HUDEP-2 (cell line): ENCODE results near the gene MOB3B.
A peak's percentile ranks its signal among the peaks of the same experiment; 100 is the strongest.

Source experiments
- DNase-seq, 76 experiments: peaks; one replicate each; lab custom pipeline; 2025; ENCODE audit not compliant: unreplicated experiment in 76 of 76; lab: John Stamatoyannopoulos, UW

MOB3B gene

GRCh38 chr9:27542508-27542907 lies 12.9 kb upstream of the MOB3B start:
- no peak for DNase-seq

DNA sequence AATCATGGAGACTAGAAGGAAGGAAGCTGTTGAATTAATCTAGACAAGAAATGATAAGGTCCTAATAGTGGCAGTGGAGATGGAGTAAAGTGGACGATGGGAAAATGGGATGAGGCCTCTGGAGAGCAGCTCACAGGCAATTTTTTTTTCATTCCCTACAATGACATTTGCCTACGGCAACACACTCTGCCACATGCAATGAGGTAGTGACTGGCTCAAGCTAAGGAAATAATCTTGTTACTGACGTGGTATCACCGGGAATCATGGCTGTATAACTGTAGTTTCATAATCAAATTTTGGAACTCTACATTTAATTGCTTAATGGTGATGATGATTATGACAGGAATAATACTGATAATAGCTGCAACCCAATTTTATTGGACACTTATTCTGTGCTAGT lies 12.1 kb upstream of the MOB3B start:
- no peak for DNase-seq

DNA sequence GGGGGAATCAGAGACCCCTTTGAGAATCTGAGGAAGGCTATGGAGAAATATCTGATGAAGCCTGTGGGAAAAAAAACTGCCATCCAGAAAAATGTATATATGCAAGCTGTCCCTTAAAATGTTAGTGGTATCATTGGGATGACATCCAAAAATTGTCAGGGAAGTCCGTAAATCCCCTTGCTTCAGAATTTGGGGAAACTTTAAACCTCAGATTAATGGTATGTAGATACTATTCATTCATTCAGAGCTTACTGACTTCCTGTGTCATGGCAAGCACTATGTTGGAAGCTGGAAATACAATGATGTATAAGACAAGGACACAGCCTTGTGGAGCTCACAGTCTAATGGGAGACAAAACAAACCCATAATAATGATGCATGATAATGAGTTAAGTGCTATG lies 10.9 kb upstream of the MOB3B start:
- no peak for DNase-seq

GRCh38 chr9:27539479-27540441 lies 10.1 kb upstream of the MOB3B start:
- DNase-seq = no peak

DNA sequence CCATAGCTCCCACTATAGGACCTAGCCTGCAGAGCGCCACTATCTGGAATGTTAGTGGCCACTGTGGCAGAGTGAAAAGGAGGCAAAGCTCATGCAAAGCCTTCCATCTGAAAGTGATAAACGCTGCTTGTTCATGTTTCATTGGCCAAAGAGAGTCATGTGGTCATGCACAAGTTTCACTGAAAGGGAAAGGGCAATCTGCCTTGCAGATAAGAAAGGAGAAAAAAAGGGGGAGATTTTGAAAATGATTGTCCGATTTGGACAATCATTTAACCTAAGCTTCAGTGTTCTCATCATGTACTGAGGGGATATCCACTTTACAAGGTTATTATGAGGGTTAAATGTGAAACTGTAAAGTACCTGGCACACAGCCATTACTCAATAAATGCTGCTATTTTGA lies 9.0 kb upstream of the MOB3B start:
- no peak for DNase-seq

GRCh38 chr9:27537756-27538155 lies 8.1 kb upstream of the MOB3B start:
- no peak for DNase-seq

DNA sequence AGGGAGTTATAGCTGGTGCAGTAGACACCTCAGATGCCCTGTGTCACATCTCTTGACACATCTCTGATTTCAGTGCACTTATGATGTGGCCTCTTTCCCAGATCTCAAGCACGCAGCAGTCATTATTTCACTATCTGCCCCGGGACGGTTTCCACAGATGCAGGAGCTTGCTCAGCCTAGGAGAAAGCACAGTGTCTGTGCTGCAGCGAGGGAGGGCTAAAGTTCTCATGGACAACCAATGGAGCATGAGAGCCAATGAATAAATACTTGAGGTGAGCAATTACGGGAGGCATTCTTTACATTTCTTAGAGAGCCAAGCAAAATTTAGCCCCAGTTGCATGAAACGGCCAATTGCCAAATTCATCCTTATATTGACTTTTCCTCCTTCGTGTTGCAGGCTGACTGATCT lies 7.4 kb upstream of the MOB3B start:
- no peak for DNase-seq

GRCh38 chr9:27536168-27536567 lies 6.6 kb upstream of the MOB3B start:
- no peak for DNase-seq

DNA sequence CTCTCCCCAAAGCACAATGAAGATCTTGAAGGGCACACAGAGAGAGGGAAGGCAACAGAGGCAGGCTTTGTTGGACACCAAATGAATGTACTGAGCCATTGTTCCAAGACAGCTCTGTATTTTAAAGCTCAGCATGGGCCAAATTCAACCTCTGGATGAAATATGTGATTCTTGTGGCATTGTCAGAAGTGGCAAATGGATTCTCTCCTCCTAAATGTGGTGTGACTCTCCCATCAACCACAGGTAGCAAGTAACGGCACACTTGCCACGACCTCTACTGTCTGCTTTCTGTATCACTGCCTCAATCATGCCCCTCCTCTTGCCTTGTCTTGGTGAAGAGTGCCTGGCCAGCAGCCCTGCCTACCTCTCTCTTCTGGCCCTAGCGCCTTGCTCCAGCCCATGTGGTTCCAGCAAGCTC lies 6.1 kb upstream of the MOB3B start:
- peak in 32 of 76 experiments; percentile 1 to 76 (median 32) for DNase-seq

- no peak for DNase-seq
These were observed 5.1 kb upstream of the MOB3B start for GRCh38 chr9:27534658-27535209.

DNA sequence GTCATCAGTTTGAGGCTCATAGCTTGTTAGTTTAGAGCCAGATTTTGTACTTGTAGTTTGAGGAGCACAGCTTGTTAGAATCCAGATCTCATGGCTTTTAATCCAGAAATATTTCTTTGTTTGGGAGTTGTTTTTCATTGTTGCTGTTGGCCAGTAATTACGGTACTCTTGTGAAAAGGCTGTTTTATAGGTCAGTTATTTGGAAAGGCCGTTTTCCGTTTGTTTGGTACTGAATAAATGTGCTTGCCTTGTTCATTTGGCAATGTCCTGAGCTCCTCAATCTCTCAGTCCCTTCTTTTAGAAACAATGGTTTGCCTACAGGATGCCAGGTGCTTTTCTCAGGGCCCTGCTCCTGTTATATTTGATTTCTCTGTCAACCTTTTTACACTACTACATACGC lies 4.5 kb upstream of the MOB3B start:
- no peak for DNase-seq

GRCh38 chr9:27533311-27533710 lies 3.7 kb upstream of the MOB3B start:
- no peak for DNase-seq

GRCh38 chr9:27532046-27532445 lies 2.4 kb upstream of the MOB3B start:
- DNase-seq = no peak

DNA sequence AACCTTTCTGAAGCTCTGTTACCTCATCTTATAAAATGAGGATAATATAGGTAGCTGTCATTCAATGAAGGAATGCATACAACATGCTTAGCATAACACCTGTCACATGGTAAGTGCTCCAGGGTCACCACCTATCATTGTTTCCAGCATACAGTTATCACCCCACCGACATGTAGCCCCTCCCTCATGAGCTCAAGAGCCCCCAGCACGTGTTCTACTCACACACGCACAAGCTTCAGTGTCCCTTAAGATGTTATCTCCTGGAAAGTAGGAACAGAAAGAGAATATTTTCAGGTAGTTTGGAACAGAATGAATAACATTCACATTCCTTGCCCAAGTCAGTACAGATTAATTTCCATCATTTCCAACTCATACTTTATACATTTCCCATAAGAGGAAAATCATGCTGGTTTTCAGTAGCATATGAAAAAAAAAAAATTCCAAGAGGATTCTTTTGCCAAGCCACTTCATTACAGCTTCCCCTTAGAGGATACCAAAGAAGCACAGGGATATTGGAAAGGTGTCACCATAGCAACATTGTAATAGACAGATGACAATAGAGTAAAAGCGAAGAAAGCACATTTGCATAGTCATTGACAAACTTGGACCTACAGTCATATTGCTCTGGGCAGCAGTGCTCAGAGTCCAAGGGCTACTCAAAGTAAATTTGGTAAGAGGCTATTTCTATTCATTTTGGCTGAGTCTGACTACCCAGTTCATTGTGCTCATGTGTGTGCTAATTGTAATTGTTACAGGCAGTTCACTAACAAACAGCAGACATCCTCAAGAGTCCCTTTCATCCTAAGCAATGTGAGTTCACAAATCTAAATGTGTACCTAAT lies 1.5 kb upstream of the MOB3B start:
- peak in 1 of 76 experiments; percentile 13 for DNase-seq

DNA sequence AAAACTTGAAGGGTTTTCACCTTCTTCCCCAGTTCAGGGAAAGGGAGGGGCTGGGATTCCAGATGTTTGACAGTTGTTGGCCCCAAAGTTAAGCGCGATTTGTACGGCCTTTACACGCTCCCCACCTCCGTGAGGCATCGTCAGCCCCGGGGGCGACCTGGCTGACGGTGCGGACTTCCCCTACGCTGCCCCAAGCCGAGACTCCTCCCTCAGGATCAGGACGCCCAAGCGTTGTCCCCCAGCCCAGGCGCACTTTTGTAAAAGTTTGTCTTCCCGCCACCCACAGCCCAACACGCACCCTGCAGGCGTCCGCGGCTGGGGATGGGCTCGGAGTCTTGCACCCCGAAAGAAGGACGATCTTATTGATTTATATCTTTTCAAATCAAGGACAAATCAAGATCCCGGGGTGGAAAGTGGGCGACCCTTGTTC lies 713 bp downstream of the MOB3B start:
- peak in 60 of 76 experiments; percentile 4 to 57 (median 36) for DNase-seq

DNA sequence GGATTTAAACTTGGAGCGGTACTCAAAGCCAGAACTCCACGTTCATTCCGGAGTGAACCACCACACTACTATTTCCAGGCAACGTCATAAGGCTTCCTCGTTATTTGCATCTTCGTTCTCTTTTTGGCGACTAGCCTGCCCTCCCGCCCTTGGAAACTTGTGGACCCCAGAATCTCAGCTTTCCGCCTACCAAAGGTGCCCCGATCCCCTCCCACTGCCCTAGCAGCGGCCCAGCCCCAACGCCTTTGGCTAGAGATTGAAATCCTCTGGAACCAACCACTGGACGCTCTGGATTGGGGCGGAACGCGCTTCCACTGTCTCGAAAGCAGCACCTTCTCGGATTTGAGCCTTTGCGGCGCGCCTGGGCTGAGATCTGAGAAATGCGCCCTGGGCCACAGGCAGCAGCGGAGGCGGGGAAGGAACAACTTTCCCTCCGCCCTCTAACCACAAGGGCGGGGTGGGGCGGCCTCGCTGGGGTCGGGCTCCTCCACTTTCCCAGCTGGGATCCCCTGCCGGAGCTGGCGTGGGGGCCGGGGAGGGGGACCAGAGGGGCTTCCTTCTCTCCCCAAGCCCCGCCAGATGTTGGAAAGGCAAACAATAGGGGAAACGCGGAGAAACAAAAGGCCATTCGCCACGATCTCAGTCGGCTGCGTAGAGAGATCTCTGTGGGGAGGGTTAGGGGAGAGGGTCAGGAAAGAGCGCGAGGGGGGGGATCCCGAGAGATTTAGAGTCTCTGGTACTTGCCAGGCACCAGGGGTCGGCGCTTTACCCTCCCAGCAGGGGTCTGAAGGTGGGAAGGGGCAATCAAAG lies 1.3 kb downstream of the MOB3B start:
- peak in 69 of 76 experiments; percentile 11 to 79 (median 57) for DNase-seq

GRCh38 chr9:27527702-27528075 lies 1.9 kb downstream of the MOB3B start:
- no peak for DNase-seq

- no peak for DNase-seq
These were observed 5.4 kb downstream of the MOB3B start, which contains the start of gene IFNK for GRCh38 chr9:27524236-27524635. Gene IFNK (plus strand): TSS chr9:27524290. CDS start chr9:27524337, 47 bp downstream.

- DNase-seq = no peak
These were observed 6.5 kb downstream of the MOB3B start for GRCh38 chr9:27523141-27523540.

- DNase-seq = no peak
These were observed 8.6 kb downstream of the MOB3B start for GRCh38 chr9:27520986-27521385.
